ENCODE data around the gene MYZAP.

The MYZAP gene

DNA sequence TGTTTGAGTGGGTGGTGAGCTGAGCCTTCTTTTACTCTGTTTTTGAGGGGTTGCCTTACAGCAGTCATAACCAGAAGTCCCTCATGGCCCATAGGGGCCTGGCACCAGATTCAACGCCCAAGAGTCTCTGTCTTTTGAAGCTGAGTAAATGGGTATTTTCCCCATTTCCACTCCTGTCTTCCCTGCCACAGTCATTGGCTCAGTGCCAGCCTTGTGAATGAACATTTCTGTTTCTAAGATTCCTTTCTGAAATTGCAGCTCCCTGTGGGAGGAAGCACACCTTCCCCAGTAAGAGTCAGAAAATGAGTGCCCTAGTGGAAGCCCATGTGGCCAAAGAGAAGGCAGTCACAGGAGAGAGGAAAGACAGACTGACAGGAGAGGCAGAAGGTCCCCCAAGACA lies 71.1 kb downstream of the MYZAP start:
- Mint-ChIP-seq H3K27me3 (peaks cover 2% of the 10 kb centered on the region), H3K27ac (no peak overlapping the region), H3K36me3 (ENCODE audit: low read depth) (no peaks in the 10 kb centered on the region), H3K4me1 (no peaks in the 10 kb centered on the region), H3K4me3 (no peak overlapping the region), H3K9me3 (no peaks in the 10 kb centered on the region)
- ATAC-seq (no peak), DNase-seq (no peak)

DNA sequence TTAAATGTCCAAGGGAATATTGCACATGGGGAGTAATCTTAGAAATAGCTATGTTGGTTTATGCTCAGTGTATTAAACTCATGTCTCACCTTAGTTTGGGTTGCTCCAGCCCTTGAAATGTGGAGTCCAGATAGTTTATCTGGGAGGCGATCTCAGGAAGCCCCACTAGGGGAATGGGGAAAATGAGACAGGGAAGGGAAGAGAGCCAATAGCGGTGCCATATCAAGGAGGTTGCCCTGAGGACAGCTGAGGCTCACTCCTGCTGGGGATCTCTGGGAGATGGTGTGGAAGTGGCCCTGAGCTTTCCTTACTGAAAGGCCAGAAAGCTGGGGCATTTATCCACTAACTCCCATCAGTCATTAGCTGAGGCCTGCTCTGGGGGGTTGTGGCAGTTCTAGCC lies 71.6 kb downstream of the MYZAP start:
- Mint-ChIP-seq H3K27me3 (peaks cover 2% of the 10 kb centered on the region), H3K4me3 (no peak overlapping the region), H3K9me3 (no peaks in the 10 kb centered on the region), H3K4me1 (no peaks in the 10 kb centered on the region), H3K27ac (no peak overlapping the region), H3K36me3 (ENCODE audit: low read depth) (no peaks in the 10 kb centered on the region)
- ATAC-seq (no peak), DNase-seq (no peak)

DNA sequence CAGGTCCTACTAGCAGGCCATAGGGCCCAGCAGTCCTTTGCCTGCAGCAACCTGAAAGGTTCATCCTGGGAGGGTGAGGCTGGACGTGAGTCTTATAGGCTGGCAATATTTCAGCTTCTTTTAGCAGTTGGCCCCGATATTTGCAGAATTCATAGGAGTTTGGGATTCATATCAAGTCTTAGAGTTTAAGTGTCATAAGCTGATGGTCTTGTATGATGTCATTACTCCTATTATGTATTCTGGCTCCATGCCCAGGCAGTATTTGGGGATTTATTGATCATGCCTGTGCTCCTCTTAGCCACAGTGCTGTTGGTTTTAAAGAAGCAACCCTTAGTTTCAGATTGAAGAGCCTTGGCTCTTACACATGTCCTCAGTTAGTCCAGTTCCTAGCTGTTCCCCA lies 73.5 kb downstream of the MYZAP start:
- Mint-ChIP-seq H3K36me3 (ENCODE audit: low read depth) (no peaks in the 10 kb centered on the region), H3K4me1 (no peaks in the 10 kb centered on the region), H3K9me3 (no peaks in the 10 kb centered on the region), H3K4me3 (no peak overlapping the region), H3K27ac (no peak overlapping the region), H3K27me3 (peaks cover 5% of the 10 kb centered on the region)
- ATAC-seq (no peak), DNase-seq (no peak)

DNA sequence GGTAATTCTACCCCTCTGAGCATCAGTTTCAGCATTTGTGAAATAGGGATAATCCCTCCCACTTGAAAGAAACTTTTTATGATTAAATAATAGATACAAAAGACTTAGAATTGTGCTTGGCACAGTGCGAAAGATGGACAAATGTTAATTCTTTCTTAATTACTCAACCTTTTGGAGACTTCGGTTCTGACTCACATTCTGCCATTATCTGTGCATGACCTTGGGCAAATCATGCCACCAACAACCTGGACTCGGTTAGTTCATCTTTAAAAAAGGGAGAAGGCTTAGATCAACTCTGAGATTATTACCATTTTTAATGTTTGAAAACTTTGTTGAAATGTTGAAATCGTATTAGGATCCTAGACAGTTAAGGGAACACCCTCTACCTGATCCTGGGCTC lies 74.2 kb downstream of the MYZAP start:
- H3K4me1 Mint-ChIP-seq: no peaks in the 10 kb centered on the region
- H3K27me3 Mint-ChIP-seq: peaks cover 6% of the 10 kb centered on the region
- ATAC-seq (no peak), DNase-seq (no peak)
- H3K9me3 Mint-ChIP-seq: no peaks in the 10 kb centered on the region
- H3K36me3 Mint-ChIP-seq (ENCODE audit: low read depth): no peaks in the 10 kb centered on the region
- no peak overlapping the region for H3K27ac Mint-ChIP-seq
- H3K4me3 Mint-ChIP-seq: no peak overlapping the region

DNA sequence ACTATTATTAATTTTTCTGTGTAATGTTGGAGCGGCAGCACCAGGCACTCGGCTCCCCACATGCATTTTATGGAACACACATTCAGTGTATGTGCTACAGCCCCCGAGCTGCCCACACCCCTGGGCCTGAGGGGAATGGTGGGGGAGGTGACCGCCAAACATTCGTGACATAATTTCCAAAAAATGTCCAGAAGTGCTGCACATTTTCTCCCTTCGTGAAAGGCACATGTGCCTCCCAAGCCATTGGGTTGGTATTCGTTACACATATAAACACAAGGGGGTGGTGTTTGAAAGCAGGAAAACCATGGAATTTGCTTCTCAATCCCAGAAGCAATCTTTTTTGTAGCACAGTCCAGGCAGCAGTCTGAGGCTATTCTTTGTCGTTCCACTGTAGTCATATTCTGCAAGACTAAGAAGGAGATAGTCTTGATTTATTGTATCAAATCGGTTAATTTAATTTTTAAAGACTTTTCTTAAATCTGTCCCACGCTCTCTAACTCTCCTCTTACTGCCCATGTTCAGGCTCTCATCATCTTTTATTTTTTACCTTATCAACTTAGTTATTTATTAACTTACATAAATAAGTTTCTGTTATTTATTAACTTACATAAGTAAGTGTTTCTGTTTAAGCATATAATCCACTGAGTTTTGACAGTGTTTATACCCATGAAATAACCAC lies 75.6 kb downstream of the MYZAP start:
- Mint-ChIP-seq H3K9me3 (no peaks in the 10 kb centered on the region), H3K4me1 (no peaks in the 10 kb centered on the region), H3K36me3 (ENCODE audit: low read depth) (no peaks in the 10 kb centered on the region), H3K27me3 (peaks cover 10% of the 10 kb centered on the region), H3K27ac (no peak overlapping the region), H3K4me3 (no peak overlapping the region)
- ATAC-seq (no peak), DNase-seq (no peak)

DNA sequence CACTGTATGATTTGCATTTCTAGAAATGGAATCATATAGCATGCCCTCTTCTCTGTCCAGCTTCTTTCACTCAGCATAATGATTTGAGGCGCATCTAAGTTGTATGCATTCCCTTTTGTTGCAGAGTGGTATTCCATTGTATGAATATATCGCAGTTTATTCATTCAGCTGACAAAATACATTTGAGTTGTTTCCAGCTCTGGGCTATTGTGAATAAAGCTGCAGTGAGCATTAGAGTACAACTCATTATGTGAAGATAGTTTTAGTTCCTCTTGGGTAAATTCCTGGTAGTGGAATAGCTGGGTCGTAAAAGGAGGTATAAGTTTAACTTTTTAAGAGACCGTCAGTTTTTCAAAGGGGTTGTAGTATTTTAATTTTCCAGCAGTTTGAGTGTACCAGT lies 76.3 kb downstream of the MYZAP start:
- ATAC-seq (no peak), DNase-seq (no peak)
- H3K4me1 Mint-ChIP-seq: no peaks in the 10 kb centered on the region
- no peak overlapping the region for H3K27ac Mint-ChIP-seq
- no peaks in the 10 kb centered on the region for H3K9me3 Mint-ChIP-seq
- no peaks in the 10 kb centered on the region for H3K36me3 Mint-ChIP-seq (ENCODE audit: low read depth)
- no peak overlapping the region for H3K4me3 Mint-ChIP-seq
- H3K27me3 Mint-ChIP-seq: peaks cover 13% of the 10 kb centered on the region

DNA sequence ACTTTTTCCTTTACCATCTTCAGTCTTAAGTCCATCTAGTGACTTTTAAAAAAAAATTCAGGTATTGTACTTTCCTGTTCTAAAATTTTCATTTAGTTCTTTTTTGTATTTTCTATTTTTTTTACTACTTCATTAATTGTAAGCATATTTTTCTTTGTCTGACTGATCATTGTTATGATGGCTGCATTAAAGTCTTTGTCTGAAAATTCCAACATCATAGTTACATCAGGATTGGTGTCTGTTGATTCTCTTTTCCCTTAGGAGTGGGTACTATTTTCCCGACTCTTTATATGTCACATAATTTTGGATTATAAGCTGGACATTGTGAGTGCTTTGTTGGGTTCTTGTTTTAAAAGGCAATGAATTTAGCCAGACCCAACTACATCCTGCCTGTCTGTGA lies 79.9 kb downstream of the MYZAP start:
- Mint-ChIP-seq H3K4me3 (no peak overlapping the region), H3K27me3 (peaks cover 17% of the 10 kb centered on the region), H3K4me1 (no peaks in the 10 kb centered on the region), H3K27ac (no peak overlapping the region), H3K9me3 (no peaks in the 10 kb centered on the region), H3K36me3 (ENCODE audit: low read depth) (no peaks in the 10 kb centered on the region)
- DNase-seq (no peak), ATAC-seq (no peak)

DNA sequence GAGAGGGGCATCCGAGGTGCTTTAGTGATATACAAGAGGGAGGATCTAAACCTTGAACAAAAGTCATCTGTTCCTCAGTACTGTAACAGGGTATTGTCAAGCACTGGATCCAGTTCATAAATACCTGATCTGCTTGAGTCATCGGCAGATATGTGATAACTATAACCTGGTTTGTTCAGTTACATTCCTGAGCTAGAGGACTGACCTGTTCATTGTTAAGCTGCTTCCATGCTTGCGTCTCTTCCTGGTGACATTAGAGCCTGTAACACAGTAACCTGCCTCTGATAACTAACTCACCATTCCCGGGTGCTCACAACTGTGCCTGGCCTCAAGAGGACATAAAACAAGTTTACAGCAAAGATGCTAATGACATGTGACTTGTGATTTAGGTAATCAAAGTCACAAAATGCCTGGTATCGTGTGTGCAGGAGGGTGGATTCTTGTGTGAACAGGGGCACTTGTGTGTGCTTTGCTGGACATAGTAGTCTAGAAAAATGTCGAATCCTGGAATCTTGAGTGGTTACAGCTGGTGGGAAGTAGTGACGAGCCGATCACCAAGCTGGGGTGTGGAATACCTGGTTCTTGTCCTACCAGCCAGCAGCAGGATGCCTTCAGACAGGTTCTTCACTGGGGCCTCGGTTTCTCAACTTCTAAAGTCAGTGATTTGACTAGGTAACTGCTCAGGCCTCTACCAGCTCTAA lies 83.9 kb downstream of the MYZAP start:
- Mint-ChIP-seq H3K36me3 (ENCODE audit: low read depth) (no peaks in the 10 kb centered on the region), H3K4me3 (no peak overlapping the region), H3K27me3 (peaks cover 13% of the 10 kb centered on the region), H3K9me3 (no peaks in the 10 kb centered on the region), H3K27ac (no peak overlapping the region), H3K4me1 (peaks cover 2% of the 10 kb centered on the region)
- no peak for DNase-seq
- ATAC-seq: no peak

DNA sequence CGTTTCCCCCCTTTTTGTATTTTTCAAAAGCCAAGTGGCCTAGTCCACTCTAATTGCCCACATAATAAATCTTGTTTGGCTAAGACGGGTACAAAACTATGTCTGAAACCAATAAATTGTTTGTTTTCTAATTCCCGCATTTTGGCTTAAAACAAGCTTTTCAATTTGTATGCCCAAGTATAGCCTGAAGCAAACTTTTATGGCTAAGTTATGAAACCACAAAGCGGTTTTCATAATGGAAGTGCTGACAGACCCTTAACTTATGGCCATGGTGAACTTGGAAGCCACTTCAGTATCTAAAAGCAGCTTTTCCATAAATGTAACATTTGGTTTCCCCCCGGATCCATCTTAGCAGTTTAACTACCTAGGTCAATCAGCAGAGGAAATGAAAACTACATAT lies 84.9 kb downstream of the MYZAP start:
- H3K9me3 Mint-ChIP-seq: no peaks in the 10 kb centered on the region
- ATAC-seq (no peak), DNase-seq (no peak)
- H3K4me1 Mint-ChIP-seq: peaks cover 2% of the 10 kb centered on the region
- peaks cover 13% of the 10 kb centered on the region for H3K27me3 Mint-ChIP-seq
- H3K4me3 Mint-ChIP-seq: no peak overlapping the region
- no peaks in the 10 kb centered on the region for H3K36me3 Mint-ChIP-seq (ENCODE audit: low read depth)
- H3K27ac Mint-ChIP-seq: no peak overlapping the region

DNA sequence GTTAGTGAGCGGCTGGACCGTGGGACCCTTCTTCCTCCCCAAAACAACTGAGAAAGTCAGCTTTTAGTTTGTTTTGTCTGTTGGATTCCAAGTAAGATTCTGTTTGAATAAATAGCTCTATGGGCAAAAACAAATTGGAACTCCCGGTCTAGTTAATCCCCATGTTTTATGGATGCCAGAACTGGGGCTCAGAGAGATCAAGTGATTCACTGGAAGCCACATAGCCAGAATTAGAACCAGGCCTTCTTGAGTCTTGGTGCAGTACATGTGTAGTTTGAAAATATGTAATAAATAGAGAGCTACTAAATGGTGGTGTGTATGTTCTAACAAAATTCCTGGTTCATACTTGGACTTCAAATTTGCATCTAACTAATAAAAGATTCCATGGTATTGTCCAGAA lies 85.5 kb downstream of the MYZAP start:
- Mint-ChIP-seq H3K4me3 (no peak overlapping the region), H3K9me3 (no peaks in the 10 kb centered on the region), H3K4me1 (peaks cover 2% of the 10 kb centered on the region), H3K36me3 (ENCODE audit: low read depth) (no peaks in the 10 kb centered on the region), H3K27me3 (peaks cover 10% of the 10 kb centered on the region), H3K27ac (no peak overlapping the region)
- ATAC-seq: no peak
- DNase-seq: no peak

DNA sequence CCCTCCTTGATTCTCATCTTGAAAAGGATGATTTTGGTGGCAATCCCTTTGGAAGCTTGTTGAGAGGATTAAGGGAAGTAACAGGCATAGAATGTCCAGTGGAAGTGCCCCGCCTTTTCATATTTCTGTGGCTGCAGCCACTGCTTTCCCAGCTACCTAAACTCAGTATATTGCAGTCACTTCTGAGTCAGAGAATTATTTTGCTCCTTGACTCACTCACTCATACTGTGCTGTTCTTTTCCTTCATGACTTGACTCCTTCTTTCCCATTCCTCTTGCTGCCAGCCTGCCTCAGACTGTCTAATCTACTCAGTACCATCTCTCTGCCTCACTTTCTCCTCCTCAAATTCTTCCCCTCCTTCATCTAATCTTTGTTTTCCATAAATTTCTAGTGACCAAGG lies 88.3 kb downstream of the MYZAP start:
- H3K27me3 Mint-ChIP-seq: peaks cover 3% of the 10 kb centered on the region
- no peaks in the 10 kb centered on the region for H3K9me3 Mint-ChIP-seq
- H3K4me1 Mint-ChIP-seq: peaks cover 2% of the 10 kb centered on the region
- H3K36me3 Mint-ChIP-seq (ENCODE audit: low read depth): no peaks in the 10 kb centered on the region
- H3K27ac Mint-ChIP-seq: no peak overlapping the region
- no peak overlapping the region for H3K4me3 Mint-ChIP-seq
- DNase-seq (no peak), ATAC-seq (no peak)

DNA sequence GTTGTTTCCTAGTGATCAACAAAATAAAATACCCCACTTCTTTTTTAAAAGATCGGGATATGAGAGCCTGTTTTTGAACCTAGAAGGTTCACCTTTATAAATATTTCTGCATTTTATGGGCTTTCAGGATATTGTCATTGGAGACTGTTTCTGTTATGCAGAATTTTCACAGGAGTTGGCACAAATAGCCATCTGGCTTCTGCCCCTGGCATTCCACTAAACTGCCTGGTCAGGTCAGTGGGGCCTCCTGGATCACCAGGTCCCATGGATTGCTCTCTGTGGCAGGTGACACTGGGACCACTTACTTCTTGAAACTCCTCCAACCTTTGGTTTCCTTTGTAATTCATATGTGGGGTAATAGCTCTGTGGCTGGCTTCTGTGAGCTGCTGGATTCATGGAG lies 89.3 kb downstream of the MYZAP start:
- H3K4me1 Mint-ChIP-seq: peaks cover 2% of the 10 kb centered on the region
- no peak overlapping the region for H3K27ac Mint-ChIP-seq
- DNase-seq: no peak
- no peaks in the 10 kb centered on the region for H3K9me3 Mint-ChIP-seq
- peaks cover 3% of the 10 kb centered on the region for H3K27me3 Mint-ChIP-seq
- ATAC-seq: no peak
- no peak overlapping the region for H3K4me3 Mint-ChIP-seq
- no peaks in the 10 kb centered on the region for H3K36me3 Mint-ChIP-seq (ENCODE audit: low read depth)

DNA sequence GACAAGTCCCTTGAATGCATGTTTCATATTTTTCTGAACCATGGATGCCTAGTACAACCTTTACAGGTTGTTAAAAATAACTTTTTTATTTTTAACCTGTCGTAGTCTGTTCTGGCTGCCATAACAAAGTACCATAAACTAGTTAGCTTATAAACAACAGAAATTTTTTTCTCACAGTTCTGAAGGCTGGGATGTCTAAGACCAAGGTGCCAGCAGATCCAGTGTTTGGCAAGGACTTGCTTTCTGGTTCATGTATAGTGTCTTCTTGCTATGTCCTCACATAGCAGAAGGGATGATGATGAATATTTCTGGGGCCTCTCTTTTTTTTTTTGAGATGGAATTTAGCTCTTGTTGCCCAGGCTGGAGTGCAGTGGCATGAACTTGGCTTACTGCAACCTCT lies 91.8 kb downstream of the MYZAP start:
- Mint-ChIP-seq H3K36me3 (ENCODE audit: low read depth) (no peaks in the 10 kb centered on the region), H3K27me3 (peaks cover 3% of the 10 kb centered on the region), H3K4me1 (peaks cover 2% of the 10 kb centered on the region), H3K9me3 (no peaks in the 10 kb centered on the region), H3K27ac (no peak overlapping the region), H3K4me3 (no peak overlapping the region)
- ATAC-seq (no peak), DNase-seq (no peak)

DNA sequence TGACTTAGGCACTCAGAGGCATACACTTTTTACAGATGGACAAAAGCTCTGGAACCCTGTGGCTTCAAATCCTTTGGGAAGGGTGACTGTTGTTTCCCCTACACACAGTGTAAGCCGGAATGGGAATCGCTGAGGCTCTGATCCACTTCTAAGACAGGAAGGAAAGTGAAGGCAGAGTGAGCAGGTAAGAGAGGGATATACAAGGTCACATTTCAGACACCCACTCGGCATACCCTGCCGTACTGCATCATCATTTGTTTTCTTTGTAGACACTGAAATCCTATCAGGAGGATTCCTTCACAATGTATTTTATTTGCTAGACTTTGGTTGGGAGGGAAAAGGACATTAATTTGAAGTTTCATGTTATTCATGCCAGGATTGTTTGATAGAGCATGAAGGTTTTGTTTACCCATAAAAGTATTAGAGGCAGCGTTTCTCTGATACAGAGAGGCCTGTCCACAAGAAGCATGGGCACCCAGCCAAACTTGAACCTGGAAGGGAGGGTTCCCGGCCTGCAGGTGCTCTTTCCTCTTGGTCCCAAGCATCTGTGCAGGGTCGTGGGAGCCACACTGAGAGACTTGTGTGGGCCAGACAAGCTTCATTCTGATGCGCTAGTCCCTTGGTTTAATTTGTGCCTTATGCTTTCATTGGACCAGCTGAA lies 92.9 kb downstream of the MYZAP start:
- no peak overlapping the region for H3K4me3 Mint-ChIP-seq

DNA sequence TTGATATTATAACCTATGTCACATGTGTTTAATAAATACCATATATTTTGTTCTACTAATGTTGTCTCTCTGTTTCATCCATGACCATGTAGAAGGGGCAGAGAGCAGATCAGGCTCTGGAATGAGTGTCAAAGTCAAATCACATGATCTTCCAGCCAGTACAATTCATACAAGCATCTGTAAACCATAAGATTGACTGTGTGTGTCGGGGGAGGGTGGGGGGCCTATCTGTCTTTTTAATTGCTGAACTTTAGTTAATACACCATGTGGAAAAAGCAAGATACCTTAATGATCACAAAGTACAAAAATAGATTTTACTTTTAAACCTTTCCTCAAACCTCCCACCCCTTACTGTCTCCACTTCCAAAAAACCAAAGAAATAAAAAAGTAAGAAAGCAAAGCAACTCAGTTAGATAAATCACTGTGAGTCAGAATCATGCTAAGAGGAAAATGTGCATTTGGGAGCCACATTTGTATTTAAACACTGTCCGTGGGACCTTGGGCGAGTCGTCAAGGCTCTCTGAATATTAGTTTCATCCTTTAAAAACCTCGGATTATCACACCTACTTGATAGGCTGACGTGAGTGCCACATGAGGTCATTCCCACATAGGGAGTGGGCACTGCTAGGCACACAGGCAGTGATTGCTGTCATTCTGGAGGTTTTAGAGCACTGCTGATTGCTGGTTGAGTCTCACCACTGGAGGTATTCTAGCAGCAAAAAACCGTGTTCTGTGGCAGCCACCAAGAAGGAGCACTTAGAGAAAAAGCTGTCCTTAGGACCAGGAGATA lies 93.8 kb downstream of the MYZAP start:
- no peak for DNase-seq
- no peaks in the 10 kb centered on the region for H3K9me3 Mint-ChIP-seq
- no peak overlapping the region for H3K27ac Mint-ChIP-seq
- ATAC-seq: no peak
- H3K4me1 Mint-ChIP-seq: no peaks in the 10 kb centered on the region
- no peaks in the 10 kb centered on the region for H3K36me3 Mint-ChIP-seq (ENCODE audit: low read depth)
- H3K4me3 Mint-ChIP-seq: no peak overlapping the region
- H3K27me3 Mint-ChIP-seq: no peaks in the 10 kb centered on the region

More for the DNA sequence above, 92.9 kb downstream of the MYZAP start:
- DNase-seq (no peak), ATAC-seq (no peak)
- Mint-ChIP-seq H3K36me3 (ENCODE audit: low read depth) (no peaks in the 10 kb centered on the region), H3K4me1 (peaks cover 2% of the 10 kb centered on the region), H3K9me3 (no peaks in the 10 kb centered on the region), H3K27ac (no peak overlapping the region), H3K27me3 (peaks cover under 1% of the 10 kb centered on the region)

Measured in activated naive CD8-positive, alpha-beta T cell treated with anti-CD3 and anti-CD28 coated beads, Interleukin-2, amount 50 U/mL, for 24 hours (primary cell).